HepG2 (cell line): ENCODE measurements around the gene CD300A. TPM values are rescaled to one million over a fixed set of nuclear protein-coding genes. Genes with fewer than 3 reads are reported as not detected.

Source experiments
- ATF7 ChIP-seq, 2 experiments: fragments of 450-650 bp in 1 of 2; sonication (generic) in 1 of 2; formaldehyde crosslinking in 1 of 2; IDR thresholded peaks; 2 replicates each; pipeline versions ENCODE4 v1.4.0 to v1.6.1; 2016 to 2020; ENCODE audit warnings: antibody characterized with exemption in 1 of 2, mild to moderate bottlenecking in 1 of 2, missing genetic modification reagents in 1 of 2
- GMEB1 ChIP-seq: sonication (generic); formaldehyde crosslinking; IDR thresholded peaks from 2 replicates; pipeline ENCODE4 v1.5.1; 2020; ENCODE audit warnings: missing genetic modification reagents, mild to moderate bottlenecking, borderline replicate concordance
- HNF4G ChIP-seq, 2 experiments: sonication (generic) in 1 of 2; formaldehyde crosslinking in 1 of 2; IDR thresholded peaks; 2 replicates each; pipeline versions ENCODE4 v1.4.0 to v1.6.1; 2011 to 2020; ENCODE audit warnings: borderline replicate concordance in 2 of 2, low read depth in 2 of 2, mild to moderate bottlenecking in 2 of 2, low read length in 1 of 2, missing genetic modification reagents in 1 of 2, moderate library complexity in 1 of 2
- MBD4 ChIP-seq: IDR thresholded peaks from 2 replicates; pipeline ENCODE4 v1.6.1; 2012; ENCODE audit warnings: low read length, inconsistent platforms, borderline replicate concordance
- MEIS1 ChIP-seq: sonication (generic); formaldehyde crosslinking; IDR thresholded peaks from 2 replicates; pipeline ENCODE4 v1.9.0; 2021; ENCODE audit warnings: mild to moderate bottlenecking, missing genetic modification reagents, moderate library complexity, borderline replicate concordance
- MLX ChIP-seq: IDR thresholded peaks from 2 replicates; pipeline ENCODE4 v1.6.1; 2016
- RXRB ChIP-seq: IDR thresholded peaks from 2 replicates; pipeline ENCODE4 v1.6.1; 2016; ENCODE audit warnings: borderline replicate concordance, missing genetic modification reagents, missing compliant biosample characterization
- TEAD2 ChIP-seq: sonication (generic); formaldehyde crosslinking; IDR thresholded peaks from 2 replicates; pipeline ENCODE4 v1.9.0; 2021; ENCODE audit warnings: missing genetic modification reagents
- TEAD3 ChIP-seq: optimal IDR thresholded peaks from 2 replicates; pipeline ENCODE3; 2016; ENCODE audit warnings: borderline replicate concordance
- TRIM24 ChIP-seq: sonication (generic); formaldehyde crosslinking; IDR thresholded peaks from 2 replicates; pipeline ENCODE4 v1.8.0; 2022; ENCODE audit warnings: mild to moderate bottlenecking, missing genetic modification reagents
- ZFP90 ChIP-seq: sonication (generic); formaldehyde crosslinking; IDR thresholded peaks from 2 replicates; pipeline ENCODE4 v1.8.0; 2022; ENCODE audit warnings: missing genetic modification reagents, mild to moderate bottlenecking, inconsistent platforms, borderline replicate concordance
- ZNF205 ChIP-seq: IDR thresholded peaks from 2 replicates; pipeline ENCODE4 v1.6.1; 2018; ENCODE audit warnings: missing biosample characterization, missing genetic modification reagents
- ZNF318 ChIP-seq: sonication (generic); formaldehyde crosslinking; IDR thresholded peaks from 2 replicates; pipeline ENCODE4 v1.4.0; 2020; ENCODE audit warnings: mild to moderate bottlenecking, missing genetic modification reagents
- ZNF652 ChIP-seq: IDR thresholded peaks from 2 replicates; pipeline ENCODE4 v1.6.1; 2016; ENCODE audit warnings: low read depth, borderline replicate concordance
- ZNF674 ChIP-seq: sonication (generic); formaldehyde crosslinking; IDR thresholded peaks from 2 replicates; pipeline ENCODE4 v1.5.0; 2020; ENCODE audit warnings: low read depth, mild to moderate bottlenecking, missing genetic modification reagents
- ZNF737 ChIP-seq: sonication (generic); formaldehyde crosslinking; IDR thresholded peaks from 2 replicates; pipeline ENCODE4 v1.5.0; 2020; ENCODE audit warnings: missing genetic modification reagents, mild to moderate bottlenecking, borderline replicate concordance
- ZSCAN9 ChIP-seq: IDR thresholded peaks from 2 replicates; pipeline ENCODE4 v1.6.1; 2016; ENCODE audit warnings: borderline replicate concordance
- polyA plus RNA-seq, 8 experiments: library from polyadenylated mRNA; depleted of rRNA in 3 of 8; stranded (reverse) in 7 of 8; unstranded in 1 of 8; fragments of >200 nt; fragmentation: Illumina TruSeq in 4 of 8; extraction: Trizol in 4 of 8; gene quantifications; 2 replicates each; pipeline versions ENCODE4 v1.2.1 to v1.2.3, GENCODE V29; 2011 to 2016; ENCODE audit warnings: low read depth in 4 of 8, missing spikeins in 1 of 8, mixed read lengths in 1 of 8; ENCODE audit not compliant: insufficient read depth in 1 of 8
- total RNA-seq, 5 experiments: library from RNA; depleted of rRNA; stranded (reverse); fragments of >200 nt; fragmentation: Illumina TruSeq; extraction: Trizol; gene quantifications; 2 replicates each; pipeline ENCODE4 v1.2.3, GENCODE V29; 2016; ENCODE audit warnings: low read depth in 1 of 5

The CD300A gene
- total and polyA plus RNA-seq, 2 of the 13 experiments (the other 11 are each of a cell fraction or from before 2014, with no cell fraction given): not detected

GRCh38 chr17:74429604-74430384 is 36.6 kb upstream of the CD300A start (continued):
- TF ChIP-seq ZNF318 (CRISPR knock-in tag) (peak; percentile 91; the same call in 1 of the 2 replicates), RXRB (peak; percentile 51; the same call in 1 of the 2 replicates), TEAD2 (CRISPR knock-in tag) (no peak), MEIS1 (CRISPR knock-in tag) (peak; percentile 75; the same call in 1 of the 2 replicates), MLX (CRISPR knock-in tag) (peak; percentile 11; the same call in 1 of the 2 replicates), TEAD3 (CRISPR knock-in tag) (peak; percentile 19), ZFP90 (CRISPR knock-in tag) (no peak; the same call in 1 of the 2 replicates), ZNF674 (CRISPR knock-in tag) (0 out of 2 replicates have a peak, but pooled peaks have one; percentile 1), HNF4G (IDR thresholded peaks at IDR 0.05; ENCODE audit: borderline replicate concordance, low read depth, low read length) (no peak), HNF4G (CRISPR knock-in tag; IDR thresholded peaks at IDR 0.05; ENCODE audit: borderline replicate concordance, low read depth) (no peak), MBD4 (no peak), ZNF737 (0 out of 2 replicates have a peak, but pooled peaks have one; percentile 16), ZNF652 (CRISPR knock-in tag) (peak; percentile 10; the same call in 1 of the 2 replicates), ZSCAN9 (CRISPR knock-in tag) (no peak), TRIM24 (no peak), ATF7 (IDR thresholded peaks at IDR 0.05) (no peak), ATF7 (CRISPR knock-in tag; IDR thresholded peaks at IDR 0.05) (0 out of 2 replicates have a peak, but pooled peaks have one; percentile 40), GMEB1 (CRISPR knock-in tag) (0 out of 2 replicates have a peak, but pooled peaks have one; percentile 6), ZNF205 (peak; percentile 71)
